GM12878 (cell line): ENCODE data around the gene RPUSD2.

Experiments
- CREM ChIP-seq: IDR thresholded peaks from 2 replicates; pipeline ENCODE4 v1.6.1; 2014; ENCODE audit warnings: antibody characterized with exemption, low read depth
- POLR2A ChIP-seq: IDR thresholded peaks from 2 replicates; pipeline ENCODE4 v1.6.1; 2011; ENCODE audit warnings: low read depth, mild to moderate bottlenecking, low read length
- ZBED1 ChIP-seq: IDR thresholded peaks from 2 replicates; pipeline ENCODE4 v1.6.1; 2016; ENCODE audit warnings: borderline replicate concordance
- TF ChIP-seq, protein P1 (sequence below), 3 experiments: IDR thresholded peaks in 2 of 3; conservative IDR thresholded peaks in 1 of 3; 2 replicates each; pipeline ENCODE4 v1.5.1; 2011; ENCODE audit warnings: low read depth in 3 of 3, low read length in 3 of 3, mild to moderate bottlenecking in 3 of 3, control low read depth in 2 of 3, moderate library complexity in 2 of 3, inconsistent platforms in 1 of 3, mixed read lengths in 1 of 3; ENCODE audit not compliant: control insufficient read depth in 2 of 3, insufficient read depth in 1 of 3; ENCODE audit errors: extremely low read depth in 1 of 3
- TF ChIP-seq, protein P2 (sequence below): IDR thresholded peaks from 2 replicates; pipeline ENCODE4 v1.6.1; 2012; ENCODE audit warnings: low read depth, low read length, improper control_type of control experiment

DNA sequence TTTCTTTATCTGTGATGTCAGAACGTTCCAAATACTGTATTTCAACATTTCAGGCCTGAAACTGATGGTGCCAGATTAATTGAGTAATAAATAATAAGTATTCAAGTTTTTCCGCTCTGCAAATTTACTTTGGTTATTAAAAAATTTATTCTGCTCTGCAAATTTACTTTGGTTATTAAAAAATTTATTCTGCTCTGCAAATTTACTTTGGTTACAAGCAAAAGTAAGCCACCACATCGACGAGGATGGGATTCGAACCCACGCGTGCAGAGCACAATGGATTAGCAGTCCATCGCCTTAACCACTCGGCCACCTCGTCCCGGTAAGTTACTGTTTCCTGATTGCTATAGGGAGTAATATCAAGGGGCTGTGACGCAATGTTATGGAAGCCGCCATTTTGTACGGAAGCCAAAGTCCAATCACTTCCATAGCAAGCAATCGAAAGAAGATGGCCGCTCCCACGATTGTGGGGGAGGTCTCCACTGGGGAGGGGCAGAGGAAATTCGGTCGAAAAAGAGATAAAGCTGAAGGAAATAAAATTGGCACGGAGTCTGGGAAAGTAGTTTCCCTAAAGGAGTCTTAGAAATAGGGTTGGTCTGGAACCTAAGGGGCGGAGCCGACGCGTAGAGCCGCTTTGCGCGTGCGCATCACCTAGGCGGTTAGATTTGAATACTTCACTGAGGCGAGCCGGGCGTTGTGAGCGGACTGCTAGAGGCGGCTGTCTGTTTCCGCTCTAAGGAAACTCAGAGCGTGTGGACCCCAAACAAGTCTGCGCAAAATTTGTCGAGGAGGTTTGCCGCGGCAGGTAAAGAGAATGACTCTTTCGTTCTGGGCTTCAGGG, 24.7 kb downstream of the RPUSD2 start, which contains the start of gene KNL1:
- TF ChIP-seq, protein P1, sequence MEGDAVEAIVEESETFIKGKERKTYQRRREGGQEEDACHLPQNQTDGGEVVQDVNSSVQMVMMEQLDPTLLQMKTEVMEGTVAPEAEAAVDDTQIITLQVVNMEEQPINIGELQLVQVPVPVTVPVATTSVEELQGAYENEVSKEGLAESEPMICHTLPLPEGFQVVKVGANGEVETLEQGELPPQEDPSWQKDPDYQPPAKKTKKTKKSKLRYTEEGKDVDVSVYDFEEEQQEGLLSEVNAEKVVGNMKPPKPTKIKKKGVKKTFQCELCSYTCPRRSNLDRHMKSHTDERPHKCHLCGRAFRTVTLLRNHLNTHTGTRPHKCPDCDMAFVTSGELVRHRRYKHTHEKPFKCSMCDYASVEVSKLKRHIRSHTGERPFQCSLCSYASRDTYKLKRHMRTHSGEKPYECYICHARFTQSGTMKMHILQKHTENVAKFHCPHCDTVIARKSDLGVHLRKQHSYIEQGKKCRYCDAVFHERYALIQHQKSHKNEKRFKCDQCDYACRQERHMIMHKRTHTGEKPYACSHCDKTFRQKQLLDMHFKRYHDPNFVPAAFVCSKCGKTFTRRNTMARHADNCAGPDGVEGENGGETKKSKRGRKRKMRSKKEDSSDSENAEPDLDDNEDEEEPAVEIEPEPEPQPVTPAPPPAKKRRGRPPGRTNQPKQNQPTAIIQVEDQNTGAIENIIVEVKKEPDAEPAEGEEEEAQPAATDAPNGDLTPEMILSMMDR (IDR thresholded peaks at IDR 0.05 in 2 of 3, conservative IDR thresholded peaks at IDR 0.05 in 1 of 3; ENCODE audit: control insufficient read depth in 2 of 3, extremely low read depth in 1 of 3, insufficient read depth in 1 of 3, low read depth in 3 of 3, low read length in 3 of 3) = no peak
- TF ChIP-seq POLR2A (peak; percentile 68), CREM (peak; percentile 97), ZBED1 (0 out of 2 replicates have a peak, but pooled peaks have one; percentile 49)
- TF ChIP-seq, protein P2, sequence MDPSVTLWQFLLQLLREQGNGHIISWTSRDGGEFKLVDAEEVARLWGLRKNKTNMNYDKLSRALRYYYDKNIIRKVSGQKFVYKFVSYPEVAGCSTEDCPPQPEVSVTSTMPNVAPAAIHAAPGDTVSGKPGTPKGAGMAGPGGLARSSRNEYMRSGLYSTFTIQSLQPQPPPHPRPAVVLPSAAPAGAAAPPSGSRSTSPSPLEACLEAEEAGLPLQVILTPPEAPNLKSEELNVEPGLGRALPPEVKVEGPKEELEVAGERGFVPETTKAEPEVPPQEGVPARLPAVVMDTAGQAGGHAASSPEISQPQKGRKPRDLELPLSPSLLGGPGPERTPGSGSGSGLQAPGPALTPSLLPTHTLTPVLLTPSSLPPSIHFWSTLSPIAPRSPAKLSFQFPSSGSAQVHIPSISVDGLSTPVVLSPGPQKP = no peak
